Measurements from ENCODE around the gene LYST.

GRCh38 chr1:235864931-235865525, 1.7 kb downstream of the LYST start:
- TF ChIP-seq, protein P1, sequence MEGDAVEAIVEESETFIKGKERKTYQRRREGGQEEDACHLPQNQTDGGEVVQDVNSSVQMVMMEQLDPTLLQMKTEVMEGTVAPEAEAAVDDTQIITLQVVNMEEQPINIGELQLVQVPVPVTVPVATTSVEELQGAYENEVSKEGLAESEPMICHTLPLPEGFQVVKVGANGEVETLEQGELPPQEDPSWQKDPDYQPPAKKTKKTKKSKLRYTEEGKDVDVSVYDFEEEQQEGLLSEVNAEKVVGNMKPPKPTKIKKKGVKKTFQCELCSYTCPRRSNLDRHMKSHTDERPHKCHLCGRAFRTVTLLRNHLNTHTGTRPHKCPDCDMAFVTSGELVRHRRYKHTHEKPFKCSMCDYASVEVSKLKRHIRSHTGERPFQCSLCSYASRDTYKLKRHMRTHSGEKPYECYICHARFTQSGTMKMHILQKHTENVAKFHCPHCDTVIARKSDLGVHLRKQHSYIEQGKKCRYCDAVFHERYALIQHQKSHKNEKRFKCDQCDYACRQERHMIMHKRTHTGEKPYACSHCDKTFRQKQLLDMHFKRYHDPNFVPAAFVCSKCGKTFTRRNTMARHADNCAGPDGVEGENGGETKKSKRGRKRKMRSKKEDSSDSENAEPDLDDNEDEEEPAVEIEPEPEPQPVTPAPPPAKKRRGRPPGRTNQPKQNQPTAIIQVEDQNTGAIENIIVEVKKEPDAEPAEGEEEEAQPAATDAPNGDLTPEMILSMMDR (conservative IDR thresholded peaks at IDR 0.05; ENCODE audit: low read depth, low read length): no peak
- TF ChIP-seq EZH2phosphoT487 (IDR thresholded peaks at IDR 0.05; ENCODE audit: borderline replicate concordance, low read length) (no peak), EZH2 (IDR thresholded peaks at IDR 0.05; ENCODE audit: low read length, unreplicated experiment) (no peak)
